ENCODE data around the gene ZMIZ1.

The ZMIZ1 gene

DNA sequence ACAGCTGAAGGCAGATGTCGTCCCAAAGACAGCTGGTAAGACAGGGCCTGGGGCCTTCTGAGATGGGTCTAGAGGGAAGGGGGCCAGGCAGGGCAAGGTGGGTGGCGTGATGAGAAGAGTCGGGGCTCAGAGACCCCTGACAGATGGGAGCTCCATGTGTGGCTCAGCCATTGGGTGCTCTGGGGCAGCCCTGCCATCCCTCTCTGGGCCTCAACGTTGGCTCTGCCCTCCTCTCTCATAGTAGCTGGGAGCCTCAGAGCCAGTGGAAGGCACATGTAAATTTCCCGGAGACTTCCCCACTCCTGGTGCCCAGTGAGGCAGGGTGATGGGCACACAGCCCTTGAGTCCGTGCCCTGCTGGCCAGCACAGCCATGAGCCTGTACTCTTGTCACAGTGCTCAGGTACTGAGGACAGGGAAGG is 280.3 kb downstream of the ZMIZ1 start:
- DNase-seq, result no peak

DNA sequence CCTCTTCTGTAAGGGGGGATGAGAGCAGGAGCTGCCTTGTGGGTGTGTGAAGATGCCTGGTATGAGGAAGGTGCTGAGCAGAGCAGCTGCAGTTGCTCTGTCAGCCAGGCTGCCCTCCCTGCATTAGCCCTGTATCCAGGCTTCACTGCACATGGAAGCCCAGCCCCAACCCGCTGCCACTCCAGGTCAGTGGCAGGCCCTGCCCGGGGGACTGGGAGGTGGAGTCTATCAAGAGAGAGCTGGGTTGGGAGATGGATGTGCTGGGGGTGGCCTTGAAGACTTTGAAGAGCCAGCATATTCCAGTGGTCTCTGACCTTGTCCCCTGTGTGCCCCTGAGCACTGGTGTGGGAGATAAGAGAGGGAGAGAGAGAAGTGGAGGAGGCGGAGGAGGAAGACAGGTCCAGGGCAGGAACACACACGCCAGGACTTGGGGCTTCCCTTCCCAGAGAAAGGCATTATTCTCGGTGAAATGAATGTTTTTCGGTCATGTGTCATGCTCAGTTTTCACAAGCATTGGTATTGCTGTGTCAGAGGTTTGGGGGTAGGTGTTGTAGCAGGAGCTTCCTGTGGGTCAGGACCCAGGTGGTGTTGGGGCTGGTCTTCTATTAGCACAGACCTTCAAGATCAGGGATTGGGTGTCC is 281.1 kb downstream of the ZMIZ1 start:
- no peak for DNase-seq

DNA sequence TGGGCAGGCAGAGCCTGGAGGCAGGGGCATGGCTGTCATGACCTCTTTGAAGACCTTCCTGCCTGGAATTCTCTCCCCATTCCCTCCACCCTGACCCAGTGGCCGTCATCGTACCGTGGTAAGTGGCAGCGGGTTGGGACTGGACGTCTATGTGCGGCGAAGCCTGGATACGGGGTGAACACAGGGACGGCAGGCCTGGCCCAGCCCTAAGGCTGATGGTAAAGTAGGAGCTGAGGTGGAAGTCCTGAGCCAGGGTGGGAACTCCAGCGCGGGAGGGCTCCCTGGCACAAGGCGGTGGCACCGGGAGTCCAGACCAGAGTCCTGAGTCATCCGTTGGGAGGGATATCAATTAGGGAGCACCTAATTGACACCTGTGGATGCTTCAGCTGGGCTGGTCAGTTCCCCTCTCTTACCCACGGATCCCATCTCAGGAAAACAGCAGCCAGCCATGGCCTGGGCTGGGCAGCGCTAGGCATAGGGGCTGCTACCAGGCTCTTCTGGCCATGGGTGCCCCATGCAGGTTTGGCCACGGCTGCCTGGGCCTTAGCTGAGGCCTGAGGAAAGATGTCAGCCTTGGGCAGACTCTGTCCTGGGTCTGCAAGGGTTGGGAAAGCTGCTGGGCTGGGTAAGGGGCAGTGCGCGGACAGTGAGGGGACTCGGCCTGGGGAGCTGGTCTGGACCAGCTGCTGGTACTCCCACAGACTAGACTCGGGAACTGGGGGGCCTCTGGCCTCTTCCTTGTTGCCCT is 281.8 kb downstream of the ZMIZ1 start:
- no peak for DNase-seq

DNA sequence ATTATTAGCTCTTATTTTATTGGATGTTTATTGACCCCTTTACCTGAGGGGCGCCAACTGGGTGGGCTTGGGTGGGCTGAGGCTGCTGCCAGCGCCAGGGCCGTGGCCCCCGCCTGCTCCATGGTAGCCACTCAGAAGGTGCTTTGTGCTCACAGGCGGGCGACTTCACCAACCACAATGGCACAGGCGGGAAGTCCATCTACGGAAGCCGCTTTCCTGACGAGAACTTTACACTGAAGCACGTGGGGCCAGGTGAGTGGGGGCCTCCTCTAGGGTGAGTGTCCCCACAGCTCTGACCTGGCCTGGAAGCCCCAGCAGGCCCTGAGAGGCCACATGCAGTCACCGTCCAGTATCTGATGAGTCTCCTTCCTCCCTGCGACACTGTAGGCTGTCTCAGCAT is 282.6 kb downstream of the ZMIZ1 start:
- no peak for DNase-seq

DNA sequence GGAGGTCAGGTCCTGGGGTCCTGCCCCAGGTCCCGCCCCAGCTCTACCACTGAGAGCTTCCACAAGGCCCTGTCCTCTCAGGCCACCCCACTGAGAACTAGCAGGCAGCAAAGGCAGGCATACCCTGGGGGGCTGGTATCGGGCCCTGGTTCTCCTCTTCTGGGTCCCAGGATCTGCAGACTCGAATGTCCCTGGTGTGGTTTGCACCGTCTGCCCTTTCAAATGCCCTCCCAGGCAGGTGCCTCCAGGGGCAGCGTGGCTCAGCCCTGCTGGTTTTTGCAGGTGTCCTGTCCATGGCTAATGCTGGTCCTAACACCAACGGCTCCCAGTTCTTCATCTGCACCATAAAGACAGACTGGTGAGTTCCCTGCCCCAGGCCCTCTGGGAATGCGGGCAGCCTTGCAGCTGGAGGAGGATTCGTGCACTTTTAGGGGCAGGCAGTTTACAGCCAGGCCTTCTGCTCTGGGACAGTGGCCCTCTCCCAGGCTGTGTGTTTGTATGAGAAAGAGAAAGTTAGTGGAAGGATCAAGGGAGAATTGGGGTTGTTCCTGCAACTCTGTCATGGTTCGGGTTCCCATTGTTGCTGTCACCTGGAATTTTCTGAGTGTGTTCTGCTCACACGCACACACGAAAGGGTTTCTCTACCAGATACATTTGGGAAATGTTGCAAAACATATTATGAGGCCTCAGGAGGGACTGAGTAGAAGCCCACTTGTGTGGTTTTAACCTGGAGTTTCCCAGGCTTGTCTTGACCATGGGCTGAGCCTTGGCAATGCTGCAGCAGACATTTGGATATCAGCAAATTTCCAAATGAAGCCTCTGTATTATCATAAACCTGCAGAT is 283.5 kb downstream of the ZMIZ1 start:
- DNase-seq, result no peak

DNA sequence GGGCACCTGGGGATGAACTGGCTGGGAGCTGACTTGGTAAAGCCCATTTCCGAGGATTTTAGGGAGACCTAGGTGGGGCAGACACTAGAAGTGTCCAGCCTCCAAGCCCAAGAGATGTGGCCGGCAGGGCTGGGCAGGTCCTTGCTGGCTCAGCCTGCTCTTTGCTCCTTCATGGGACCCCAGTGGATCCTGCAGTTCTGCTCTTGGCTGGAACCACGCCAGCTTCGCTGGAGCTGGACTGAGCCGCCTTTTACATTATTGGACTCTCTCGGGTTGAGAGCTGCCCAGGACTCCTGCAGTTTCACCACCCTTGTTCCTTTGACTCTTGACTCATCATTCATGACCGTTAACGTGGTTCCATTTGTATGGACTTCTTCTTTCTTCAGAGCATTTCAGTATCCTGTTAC is 284.2 kb downstream of the ZMIZ1 start:
- DNase-seq, result no peak

DNA sequence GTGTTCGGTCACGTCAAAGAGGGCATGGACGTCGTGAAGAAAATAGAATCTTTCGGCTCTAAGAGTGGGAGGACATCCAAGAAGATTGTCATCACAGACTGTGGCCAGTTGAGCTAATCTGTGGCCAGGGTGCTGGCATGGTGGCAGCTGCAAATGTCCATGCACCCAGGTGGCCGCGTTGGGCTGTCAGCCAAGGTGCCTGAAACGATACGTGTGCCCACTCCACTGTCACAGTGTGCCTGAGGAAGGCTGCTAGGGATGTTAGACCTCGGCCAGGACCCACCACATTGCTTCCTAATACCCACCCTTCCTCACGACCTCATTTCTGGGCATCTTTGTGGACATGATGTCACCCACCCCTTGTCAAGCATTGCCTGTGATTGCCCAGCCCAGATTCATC is 285.0 kb downstream of the ZMIZ1 start:
- no peak for DNase-seq

DNA sequence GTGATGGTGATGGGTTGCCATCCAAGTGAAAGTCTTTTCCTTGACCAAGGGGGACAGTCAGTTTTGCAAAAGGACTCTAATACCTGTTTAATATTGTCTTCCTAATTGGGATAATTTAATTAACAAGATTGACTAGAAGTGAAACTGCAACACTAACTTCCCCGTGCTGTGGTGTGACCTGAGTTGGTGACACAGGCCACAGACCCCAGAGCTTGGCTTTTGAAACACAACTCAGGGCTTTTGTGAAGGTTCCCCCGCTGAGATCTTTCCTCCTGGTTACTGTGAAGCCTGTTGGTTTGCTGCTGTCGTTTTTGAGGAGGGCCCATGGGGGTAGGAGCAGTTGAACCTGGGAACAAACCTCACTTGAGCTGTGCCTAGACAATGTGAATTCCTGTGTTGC is 285.4 kb downstream of the ZMIZ1 start:
- DNase-seq, result no peak

DNA sequence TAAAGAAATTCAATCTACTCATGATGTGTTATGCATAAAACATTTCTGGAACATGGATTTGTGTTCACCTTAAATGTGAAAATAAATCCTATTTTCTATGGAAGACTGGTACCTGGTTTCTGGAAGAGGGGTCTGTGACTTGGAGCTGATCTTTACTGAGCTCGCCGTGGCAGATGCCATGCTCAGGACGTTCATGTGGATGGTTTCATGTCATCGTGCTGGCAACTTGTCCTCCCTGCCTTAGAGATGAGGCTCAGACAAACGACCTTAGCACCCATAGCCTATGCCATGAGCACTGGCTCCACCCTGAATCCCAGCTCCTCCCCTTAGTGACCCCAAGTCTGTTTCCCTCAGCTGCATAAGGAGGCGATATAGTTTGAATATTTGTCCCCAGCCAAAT is 285.8 kb downstream of the ZMIZ1 start:
- no peak for DNase-seq

DNA sequence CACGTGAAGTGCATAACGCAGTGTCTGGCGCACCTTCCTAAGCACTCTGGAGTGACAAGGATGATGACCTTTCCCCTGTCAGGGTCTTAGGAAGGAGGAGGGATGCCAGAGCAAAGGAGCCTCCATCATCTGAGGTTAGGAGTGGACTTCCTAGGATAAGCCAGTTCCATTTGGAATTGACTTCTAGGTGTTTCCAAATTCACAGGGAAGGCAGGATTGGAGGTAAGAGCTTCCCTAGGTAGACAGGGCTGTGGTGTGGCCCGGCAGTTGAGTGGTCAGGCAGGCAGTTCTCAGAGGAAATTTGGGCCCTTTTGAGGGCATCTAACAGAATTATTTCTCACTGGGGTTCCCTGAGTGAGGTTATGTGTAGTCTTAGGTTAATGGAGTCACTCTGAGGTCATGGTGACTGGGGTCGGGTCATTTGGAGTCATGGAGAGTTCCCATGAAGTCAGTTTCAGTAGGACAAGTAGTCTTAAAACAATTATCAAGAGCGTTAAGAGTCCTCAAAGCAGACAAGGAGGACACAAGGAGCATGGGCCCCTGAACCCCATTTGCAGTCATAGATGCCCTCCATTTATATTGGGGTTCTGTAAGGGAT is 286.8 kb downstream of the ZMIZ1 start:
- DNase-seq, result no peak

DNA sequence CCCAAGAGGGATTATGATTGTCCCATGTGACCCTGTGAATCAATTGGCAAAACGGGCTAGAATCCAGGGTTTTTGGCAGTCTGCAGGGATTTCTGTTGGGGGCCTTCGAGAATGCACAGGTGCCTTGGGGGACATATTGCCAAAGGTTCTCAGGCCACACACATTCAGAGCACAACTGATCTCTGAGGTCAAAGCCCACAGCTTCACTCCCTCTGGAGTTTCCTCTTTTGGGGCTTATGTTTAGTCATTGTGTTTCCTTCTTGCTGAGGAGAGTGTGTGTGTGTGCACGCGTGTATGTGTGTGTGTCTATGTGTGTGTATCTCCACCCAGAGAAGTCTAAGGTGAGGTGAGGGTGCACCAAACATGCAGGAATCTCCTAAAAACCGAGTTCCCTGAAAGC is 287.3 kb downstream of the ZMIZ1 start:
- DNase-seq, result no peak

DNA sequence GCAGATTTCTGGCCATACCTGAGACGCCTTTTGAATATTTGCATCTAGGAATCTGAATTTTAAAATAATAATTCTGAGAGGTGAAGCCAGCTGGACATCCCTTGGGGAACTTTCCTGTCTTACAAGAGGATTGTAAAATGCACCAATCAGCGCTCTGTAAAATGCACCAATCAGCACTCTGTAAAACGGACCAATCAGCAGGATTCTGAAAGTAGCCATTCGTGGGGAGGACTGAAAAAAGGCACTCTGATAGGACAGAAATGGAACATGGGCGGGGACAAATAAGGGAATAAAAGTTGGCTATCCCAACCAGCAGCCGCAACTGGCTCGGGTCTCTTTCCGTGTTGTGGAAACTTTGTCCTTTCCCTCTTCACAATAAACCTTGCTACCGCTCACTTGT is 288.4 kb downstream of the ZMIZ1 start:
- no peak for DNase-seq

DNA sequence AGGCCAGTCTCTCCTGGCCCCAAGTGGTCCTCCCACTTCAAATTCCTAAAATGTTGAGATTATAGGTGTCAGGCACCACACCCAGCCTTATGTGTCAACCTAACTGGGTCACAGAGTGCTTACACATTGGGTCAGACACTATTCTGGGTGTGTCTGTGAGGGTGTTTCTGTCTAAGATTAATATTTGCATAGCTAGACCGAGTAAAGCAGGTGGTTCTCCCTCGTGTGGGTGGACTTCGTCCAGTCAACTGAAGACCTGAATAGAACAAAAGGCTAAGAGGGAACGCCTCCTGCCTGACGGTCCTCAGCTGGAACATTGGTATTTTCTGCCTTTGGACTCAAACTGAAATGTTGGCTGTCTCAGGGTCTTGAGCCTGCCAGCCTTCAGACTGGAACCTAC is 290.0 kb downstream of the ZMIZ1 start:
- DNase-seq, result no peak

DNA sequence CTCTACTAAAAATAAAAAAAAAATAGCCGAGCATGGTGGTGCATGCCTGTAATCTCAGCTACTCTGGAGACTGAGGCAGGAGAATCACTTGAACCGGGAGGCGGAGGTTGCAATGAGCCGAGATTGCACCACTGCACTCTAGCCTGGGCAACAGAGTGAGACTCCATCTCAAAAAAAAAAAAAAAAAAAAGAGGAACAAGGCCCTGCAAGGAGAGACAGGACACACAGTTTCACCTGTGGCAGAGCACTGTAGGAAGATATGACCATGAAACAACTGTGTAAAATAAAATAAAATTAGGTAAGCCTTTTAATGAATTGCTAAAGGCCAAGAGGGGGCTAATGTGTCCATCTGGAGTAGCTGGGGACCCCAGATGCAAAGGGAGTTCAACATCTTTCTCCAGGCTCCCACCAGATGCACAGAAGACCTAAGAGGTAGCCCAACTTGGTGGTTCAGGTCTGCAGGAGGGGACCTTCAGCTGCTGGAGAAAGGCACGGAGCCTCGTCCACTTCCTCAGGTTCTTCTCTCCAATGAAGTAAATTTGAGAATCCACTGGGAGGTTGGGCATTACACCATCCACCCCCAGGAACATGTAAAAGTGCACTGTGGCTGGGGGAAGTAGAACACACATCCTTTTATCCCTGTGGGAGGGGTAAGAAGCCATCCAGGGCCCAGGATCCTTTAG is 291.2 kb downstream of the ZMIZ1 start:
- DNase-seq, result no peak

DNA sequence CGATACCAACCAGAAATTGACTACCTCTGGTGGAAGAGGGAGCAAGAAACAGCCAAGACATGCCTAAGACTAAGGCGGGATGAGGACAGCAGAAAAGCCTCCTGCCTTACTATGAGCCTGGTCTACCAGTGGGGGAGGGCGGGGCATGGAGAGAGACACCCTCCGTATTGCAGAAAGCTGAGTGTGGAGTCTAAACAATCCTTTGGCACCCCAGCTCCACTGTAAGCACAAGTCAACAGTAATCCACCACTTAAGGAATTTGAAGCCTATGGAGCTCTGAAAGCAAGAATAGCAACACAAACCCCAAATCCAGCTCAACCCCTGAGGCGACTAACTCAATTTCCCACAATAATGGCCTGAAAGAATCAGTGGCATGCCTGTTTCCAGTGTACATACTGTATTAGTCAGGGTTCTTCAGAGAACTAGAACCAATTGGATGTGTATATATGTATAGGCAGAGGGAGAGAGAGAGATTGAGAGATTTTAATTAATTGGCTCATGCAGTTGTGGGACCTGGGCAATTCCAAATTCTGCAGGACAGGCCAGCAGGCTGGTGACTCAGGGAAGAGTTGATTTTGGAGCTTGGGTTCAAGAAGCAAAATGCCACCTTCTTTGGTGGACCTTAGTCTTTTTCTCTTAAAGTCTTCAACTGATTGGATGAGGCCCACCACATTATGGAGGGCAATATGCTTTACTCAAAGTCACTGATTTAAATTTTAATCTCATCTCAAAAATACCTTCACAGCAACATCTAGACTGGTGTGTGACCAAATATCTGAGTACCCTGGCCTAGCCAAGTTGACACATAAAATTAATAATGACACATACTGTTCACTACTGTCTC is 292.0 kb downstream of the ZMIZ1 start:
- DNase-seq, result no peak

DNA sequence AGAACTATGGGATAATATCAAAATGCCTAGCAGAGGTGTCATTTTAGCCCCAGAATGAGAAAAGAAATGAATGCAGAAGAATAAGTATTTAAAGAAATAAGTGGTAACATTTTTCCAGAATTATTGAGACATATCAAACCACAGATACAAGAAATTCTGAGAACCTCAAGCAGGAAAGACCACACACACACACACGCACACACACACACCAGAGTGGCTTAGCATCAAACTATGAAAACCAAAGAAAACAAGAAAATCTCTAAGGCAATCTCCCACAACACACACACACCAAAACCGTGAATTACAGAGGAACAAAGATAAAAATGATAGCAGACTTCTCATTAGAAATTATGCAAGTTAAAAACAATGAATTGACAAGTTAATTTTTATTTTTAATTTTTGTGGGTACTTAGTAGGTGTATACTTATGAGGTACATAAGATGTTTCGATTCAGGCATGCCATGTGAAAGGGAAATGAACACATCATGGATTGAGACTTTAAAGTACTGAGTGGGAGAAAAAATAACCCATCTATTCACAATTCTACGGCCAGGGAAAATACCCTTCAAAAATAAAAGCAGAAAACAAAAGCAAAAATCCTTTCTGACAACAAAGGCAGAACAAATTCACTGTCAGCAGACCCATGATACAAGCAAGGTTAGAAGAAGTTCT is 293.1 kb downstream of the ZMIZ1 start:
- no peak for DNase-seq
